Adrenal gland (tissue), 12 donors: Measurements from ENCODE around the gene ANO2. TPM values are rescaled to one million over a fixed set of nuclear protein-coding genes. Genes with fewer than 3 reads are reported as not detected.

Source experiments
- DNase-seq, 7 donors: peaks; one replicate each; pipeline ENCODE4 v3.0.0-alpha.2; 2019 to 2020
- H3K27ac ChIP-seq, 5 donors: fragments of 200-600 bp; sonication (generic) in 4 of 5; 1 replicate in 3 of 5; 2 replicates in 2 of 5; pipeline versions ENCODE4 v1.5.1 to v1.8.0; 2016 to 2020; ENCODE audit warnings: mild to moderate bottlenecking in 1 of 5
- H3K27me3 ChIP-seq: fragments of 200-600 bp; 2 replicates; pipeline ENCODE4 v1.8.0; 2021
- H3K36me3 ChIP-seq, 2 donors: fragments of 200-600 bp; replicated peaks in 1 of 2; 1 replicate in 1 of 2; 2 replicates in 1 of 2; pipeline versions ENCODE4 v1.5.1 to v1.8.0; 2018 to 2022
- H3K4me1 ChIP-seq, 2 donors: fragments of 200-600 bp; replicated peaks in 1 of 2; 1 replicate in 1 of 2; 2 replicates in 1 of 2; pipeline versions ENCODE4 v1.5.1 to v1.8.0; 2018 to 2021
- H3K4me3 ChIP-seq, 4 donors: fragments of 200-600 bp; sonication (generic) in 3 of 4; one replicate each; pipeline ENCODE4 v1.5.1; 2016 to 2018
- H3K9me3 ChIP-seq, 3 donors: fragments of 200-600 bp; sonication (generic) in 1 of 3; replicated peaks in 1 of 3; 1 replicate in 2 of 3; 2 replicates in 1 of 3; pipeline versions ENCODE4 v1.5.1 to v1.8.0; 2016 to 2021
- CTCF ChIP-seq, 6 experiments: fragments of 450-650 bp in 4 of 6; fragments of 200-600 bp in 2 of 6; sonication (generic) in 1 of 6; IDR thresholded peaks; 1 replicate in 5 of 6; 2 replicates in 1 of 6; pipeline versions ENCODE4 v1.5.1 to v1.8.0; 2016 to 2021; ENCODE audit warnings: antibody characterized with exemption in 6 of 6, mild to moderate bottlenecking in 2 of 6, moderate library complexity in 1 of 6
- POLR2A ChIP-seq, 2 donors: fragments of 450-650 bp; IDR thresholded peaks; one replicate each; pipeline ENCODE4 v1.6.1; 2017; ENCODE audit warnings: antibody characterized with exemption in 2 of 2, mild to moderate bottlenecking in 2 of 2, moderate library complexity in 1 of 2
- WGBS, 4 donors: extraction: QIAGEN DNeasy Blood & Tissue Kit in 2 of 4; methylation state at CpG; one replicate each; pipeline versions ENCODE4 v1.1.5 to v1.1.7; 2013 to 2017; 5-methylcytosine and 5-hydroxymethylcytosine counted together
- intact Hi-C, 2 donors: fragments of 100-400 bp; cut with DNase I; formaldehyde crosslinking; loops; one replicate each; pipeline versions ENCODE4 v1.14.1 to v1.15.0; 2022 to 2023
- polyA plus RNA-seq, 3 donors: library from polyadenylated mRNA; stranded (reverse); fragments of 200-250 nt in 2 of 3; fragments of 350-450 nt in 1 of 3; fragmentation: Illumina TruSeq in 1 of 3; extraction: RNeasy Lipid Tissue Mini Kit (QIAGEN cat#74804) in 1 of 3; gene quantifications; one replicate each; pipeline ENCODE4 v1.2.3, GENCODE V29; 2013 to 2014
- total RNA-seq, 9 donors: library from RNA; depleted of rRNA in 4 of 9; stranded (reverse); fragments of >200 nt in 4 of 9; fragments of 120-200 nt in 1 of 9; fragmentation: NEBNext Ultra II Directional in 1 of 9; extraction: Animal tissue kit (Norgen Biotek cat#: 25700) in 1 of 9; gene quantifications; one replicate each; pipeline versions ENCODE4 v1.1.0 to v1.2.4, GENCODE V29; 2013 to 2023
- donor health status: healthy with polysubstance abuse.
- donor health status: Bipolar disorder and iron deficiency.
- donor health status: DM: yes; HTN: yes; CAD: no.
- donor health status: DM: no; HTN: no; CAD: no.
- donor health status: DM: no; HTN: no; CAD: no.
- donor health status: DM: yes; HTN: yes; CAD: no.

ANO2 gene
- total and polyA plus RNA-seq, 12 donors, result 0.17 to 1.8 (median 0.88) TPM; not detected in 1

- no peak overlapping the region for H3K4me3 ChIP-seq
- no peak for TF ChIP-seq POLR2A (IDR thresholded peaks at IDR 0.05)
- TF ChIP-seq CTCF (IDR thresholded peaks at IDR 0.05), result no peak
- H3K4me1 ChIP-seq, result no peaks in the 10 kb centered on the region
- no peaks in the 10 kb centered on the region for H3K27me3 ChIP-seq
- H3K36me3 ChIP-seq, result no peaks in the 10 kb centered on the region
- no peak overlapping the region for H3K27ac ChIP-seq
- 79 to 87% (median 83%) methylated on average over 5 of the region's 5 CpGs for WGBS, 4 donors
- DNase-seq, result no peak
- intact Hi-C loops, result no loop called here
- no peaks in the 10 kb centered on the region for H3K9me3 ChIP-seq
These were observed 333.9 kb downstream of the ANO2 start for GRCh38 chr12:5611162-5611561.

GRCh38 chr12:5599378-5599777 lies 345.7 kb downstream of the ANO2 start:
- intact Hi-C loops, result no loop called here
- H3K27me3 ChIP-seq, result no peaks in the 10 kb centered on the region
- no peaks in the 10 kb centered on the region for H3K4me1 ChIP-seq
- no peaks in the 10 kb centered on the region for H3K9me3 ChIP-seq
- H3K4me3 ChIP-seq, result no peak overlapping the region
- no peak overlapping the region for H3K27ac ChIP-seq
- H3K36me3 ChIP-seq, result no peaks in the 10 kb centered on the region
- DNase-seq, result no peak
- no peak for TF ChIP-seq CTCF (IDR thresholded peaks at IDR 0.05)
- WGBS, 4 donors, result 78 to 84% (median 82%) methylated on average over 4 of the region's 4 CpGs

GRCh38 chr12:5593998-5594397 lies 351.1 kb downstream of the ANO2 start:
- Histone ChIP-seq H3K9me3 (no peaks in the 10 kb centered on the region), H3K27ac (no peak overlapping the region), H3K27me3 (no peaks in the 10 kb centered on the region), H3K4me3 (no peak overlapping the region), H3K4me1 (no peaks in the 10 kb centered on the region), H3K36me3 (no peaks in the 10 kb centered on the region)
- TF ChIP-seq POLR2A (IDR thresholded peaks at IDR 0.05), result no peak
- TF ChIP-seq CTCF (IDR thresholded peaks at IDR 0.05), result no peak
- intact Hi-C loops, result no loop called here
- no peak for DNase-seq

- 65 to 86% (median 76%) methylated on average over 1 of the region's 1 CpG for WGBS, 4 donors
These were observed 352.0 kb downstream of the ANO2 start for GRCh38 chr12:5593086-5593485.

More at GRCh38 chr12:5593086-5593485, 352.0 kb downstream of the ANO2 start:
- intact Hi-C loops, result no loop called here
- Histone ChIP-seq H3K4me3 (no peak overlapping the region), H3K4me1 (no peaks in the 10 kb centered on the region), H3K27me3 (no peaks in the 10 kb centered on the region), H3K9me3 (no peaks in the 10 kb centered on the region), H3K36me3 (no peaks in the 10 kb centered on the region), H3K27ac (no peak overlapping the region)
- DNase-seq, result no peak
- TF ChIP-seq POLR2A (IDR thresholded peaks at IDR 0.05) (no peak), CTCF (IDR thresholded peaks at IDR 0.05) (no peak)
